HCT116 (cell line): ENCODE results near the gene NEDD4. TPM values are rescaled to one million over a fixed set of nuclear protein-coding genes. Genes with fewer than 3 reads are reported as not detected.

ENCODE experiments used
- ATAC-seq: fragments of 200-7000 bp; cut with Tn5 transposase; 2 replicates; pipeline ENCODE4 v1.9.1; 2020; ENCODE audit warnings: mild to moderate bottlenecking, moderate library complexity
- BruUV-seq: library from RNA; stranded (reverse); fragments of 400-500 nt; replicated peaks from 2 replicates; lab custom pipeline; 2021; lab: Mats Ljungman, UMichigan
- CTCF ChIA-PET: fragments of 300-600 bp; sonication (Branson Sonifier 250); formaldehyde crosslinking; loops from one replicate; lab custom pipeline; 2021; ENCODE audit warnings: antibody characterized with exemption; lab: Charles Lee
- POLR2A ChIA-PET: fragments of 300-600, 350-600 bp; sonication (Branson Sonifier 250); formaldehyde crosslinking; loops from one replicate; lab custom pipeline; 2021; ENCODE audit warnings: antibody characterized with exemption; lab: Charles Lee
- RAD21 ChIA-PET, 2 experiments: fragments of 300-600 bp; sonication (Branson Sonifier 250); formaldehyde crosslinking; loops; one replicate each; lab custom pipeline; 2023; ENCODE audit warnings: low total read pairs in 2 of 2; ENCODE audit not compliant: uncharacterized antibody in 2 of 2, unreplicated experiment in 2 of 2, low non-redundant PET in 1 of 2; lab: Charles Lee
- DNase-seq: peaks from one replicate; pipeline ENCODE4 v3.0.0-alpha.2; 2010; ENCODE audit warnings: low read depth, low spot score
- H2AFZ ChIP-seq: fragments of 200-600 bp; shearing (Covaris generic), sonication (generic); 2 replicates; pipeline ENCODE4 v1.6.1; 2017; ENCODE audit warnings: low read depth, mixed run types, mixed read lengths, antibody characterized with exemption, low read length; ENCODE audit not compliant: poor library complexity, severe bottlenecking
- H3K27ac ChIP-seq: 2 replicates; pipeline ENCODE4 v1.5.1; 2012; ENCODE audit warnings: low read depth, low read length
- H3K27me3 ChIP-seq: fragments of 200-600 bp; sonication (generic); 2 replicates; pipeline ENCODE4 v1.6.1; 2016; ENCODE audit warnings: mixed run types, low read length, mixed read lengths; ENCODE audit not compliant: insufficient read depth
- H3K36me3 ChIP-seq, 2 experiments: fragments of 200-500 bp in 1 of 2; fragments of 200-600 bp in 1 of 2; sonication (Bioruptor generic) in 1 of 2; sonication (generic) in 1 of 2; 2 replicates each; pipeline versions ENCODE4 v1.5.1 to v1.6.1; 2014 to 2016; ENCODE audit warnings: low read length in 2 of 2, inconsistent platforms in 1 of 2, mixed read lengths in 1 of 2, mixed run types in 1 of 2; ENCODE audit not compliant: insufficient read depth in 2 of 2, control insufficient read depth in 1 of 2
- H3K4me1 ChIP-seq, 2 experiments: fragments of 200-600 bp in 1 of 2; sonication (generic) in 1 of 2; 2 replicates each; pipeline versions ENCODE4 v1.5.1 to v1.6.1; 2012 to 2017; ENCODE audit warnings: low read length in 2 of 2, inconsistent platforms in 1 of 2, mild to moderate bottlenecking in 1 of 2, mixed read lengths in 1 of 2, mixed run types in 1 of 2, moderate library complexity in 1 of 2; ENCODE audit not compliant: insufficient read depth in 2 of 2, control insufficient read depth in 1 of 2
- H3K4me2 ChIP-seq: fragments of 200-600 bp; sonication (generic); 2 replicates; pipeline ENCODE4 v1.6.1; 2017; ENCODE audit warnings: mixed run types, low read length, mixed read lengths
- H3K4me3 ChIP-seq, 2 experiments: fragments of 200-600 bp in 1 of 2; sonication (generic) in 1 of 2; replicated peaks in 1 of 2; 2 replicates each; pipeline ENCODE4 v1.5.1; 2011 to 2016; ENCODE audit warnings: low read length in 2 of 2, control low read depth in 1 of 2, low read depth in 1 of 2, mild to moderate bottlenecking in 1 of 2, mixed read lengths in 1 of 2, mixed run types in 1 of 2
- H3K79me2 ChIP-seq: fragments of 200-600 bp; sonication (generic); 2 replicates; pipeline ENCODE4 v1.6.1; 2017; ENCODE audit warnings: mild to moderate bottlenecking, mixed run types, low read length, moderate library complexity, mixed read lengths; ENCODE audit not compliant: insufficient read depth
- H3K9ac ChIP-seq: fragments of 200-600 bp; sonication (generic); 2 replicates; pipeline ENCODE4 v1.6.1; 2016; ENCODE audit warnings: low read length, mixed read lengths
- H3K9me2 ChIP-seq: fragments of 200-600 bp; sonication (generic), shearing (Covaris generic); 2 replicates; pipeline ENCODE4 v1.6.1; 2017; ENCODE audit warnings: mixed run types, mild to moderate bottlenecking, moderate library complexity; ENCODE audit not compliant: insufficient read depth
- H3K9me3 ChIP-seq, 2 experiments: fragments of 200-500 bp in 1 of 2; fragments of 200-600 bp in 1 of 2; sonication (Bioruptor generic) in 1 of 2; sonication (generic) in 1 of 2; 2 replicates each; pipeline ENCODE4 v1.6.1; 2014 to 2017; ENCODE audit warnings: low read length in 2 of 2, mixed read lengths in 2 of 2, inconsistent platforms in 1 of 2, low read depth in 1 of 2, mild to moderate bottlenecking in 1 of 2, mixed run types in 1 of 2, moderate library complexity in 1 of 2; ENCODE audit not compliant: control insufficient read depth in 1 of 2, insufficient read depth in 1 of 2
- H4K20me1 ChIP-seq: fragments of 200-600 bp; sonication (generic), shearing (Covaris generic); 2 replicates; pipeline ENCODE4 v1.6.1; 2017; ENCODE audit warnings: mixed run types, mild to moderate bottlenecking, moderate library complexity; ENCODE audit not compliant: insufficient read depth
- CBX3 ChIP-seq: IDR thresholded peaks from 2 replicates; pipeline ENCODE4 v1.6.1; 2012; ENCODE audit warnings: low read depth
- CEBPB ChIP-seq: IDR thresholded peaks from 2 replicates; pipeline ENCODE4 v1.6.1; 2012; ENCODE audit warnings: low read depth
- EGR1 ChIP-seq: IDR thresholded peaks from 2 replicates; pipeline ENCODE4 v1.6.1; 2012; ENCODE audit warnings: low read depth
- ELF1 ChIP-seq: IDR thresholded peaks from 2 replicates; pipeline ENCODE4 v1.6.1; 2012; ENCODE audit warnings: low read depth, borderline replicate concordance
- EZH2 ChIP-seq: fragments of 200-600 bp; sonication (generic); IDR thresholded peaks from 2 replicates; pipeline ENCODE4 v1.6.1; 2017; ENCODE audit warnings: antibody characterized with exemption, mixed run types
- EZH2phosphoT487 ChIP-seq: fragments of 200-600 bp; IDR thresholded peaks from 2 replicates; pipeline ENCODE4 v1.6.1; 2018; ENCODE audit warnings: antibody characterized with exemption, borderline replicate concordance
- FOSL1 ChIP-seq: IDR thresholded peaks from 2 replicates; pipeline ENCODE4 v1.6.1; 2012; ENCODE audit warnings: low read depth
- JUND ChIP-seq: IDR thresholded peaks from 2 replicates; pipeline ENCODE4 v1.6.1; 2012
- POLR2A ChIP-seq: IDR thresholded peaks from 2 replicates; pipeline ENCODE4 v1.7.0; 2011; ENCODE audit warnings: borderline replicate concordance; ENCODE audit not compliant: insufficient read depth, insufficient read length; ENCODE audit errors: extremely low read depth
- POLR2AphosphoS5 ChIP-seq: IDR thresholded peaks from 2 replicates; pipeline ENCODE4 v1.6.1; 2011; ENCODE audit warnings: mild to moderate bottlenecking, low read depth, low read length, moderate library complexity
- SIN3A ChIP-seq: IDR thresholded peaks from 2 replicates; pipeline ENCODE4 v1.6.1; 2012; ENCODE audit warnings: low read depth
- SP1 ChIP-seq: IDR thresholded peaks from 2 replicates; pipeline ENCODE4 v1.6.1; 2012; ENCODE audit warnings: low read depth
- SRF ChIP-seq: IDR thresholded peaks from 2 replicates; pipeline ENCODE4 v1.6.1; 2012; ENCODE audit warnings: low read depth
- YY1 ChIP-seq: IDR thresholded peaks from 2 replicates; pipeline ENCODE4 v1.6.1; 2011; ENCODE audit warnings: low read length, low read depth, moderate library complexity, mild to moderate bottlenecking; ENCODE audit not compliant: insufficient replicate concordance; ENCODE audit errors: extremely low read depth
- ZFX ChIP-seq: fragments of 450-650 bp; IDR thresholded peaks from 2 replicates; pipeline ENCODE4 v1.6.1; 2017
- intact Hi-C: fragments of 100-400 bp; cut with micrococcal nuclease; formaldehyde crosslinking; loops from 2 replicates; pipeline ENCODE4 v1.10.0; 2022
- total RNA-seq: library from RNA; stranded (reverse); gene quantifications from one replicate; pipeline ENCODE4 v1.2.1, GENCODE V29; 2021; ENCODE audit not compliant: unreplicated experiment
- TF ChIP-seq, protein P1 (sequence below): IDR thresholded peaks from 2 replicates; pipeline ENCODE4 v1.6.1; 2012; ENCODE audit warnings: low read depth
- TF ChIP-seq, protein P2 (sequence below): IDR thresholded peaks from 2 replicates; pipeline ENCODE4 v1.6.1; 2012
- TF ChIP-seq, protein P3 (sequence below): IDR thresholded peaks from 2 replicates; pipeline ENCODE4 v1.6.1; 2012

The NEDD4 gene
- total RNA-seq, 1 experiment from 2014 or later: 13.7 TPM

DNA sequence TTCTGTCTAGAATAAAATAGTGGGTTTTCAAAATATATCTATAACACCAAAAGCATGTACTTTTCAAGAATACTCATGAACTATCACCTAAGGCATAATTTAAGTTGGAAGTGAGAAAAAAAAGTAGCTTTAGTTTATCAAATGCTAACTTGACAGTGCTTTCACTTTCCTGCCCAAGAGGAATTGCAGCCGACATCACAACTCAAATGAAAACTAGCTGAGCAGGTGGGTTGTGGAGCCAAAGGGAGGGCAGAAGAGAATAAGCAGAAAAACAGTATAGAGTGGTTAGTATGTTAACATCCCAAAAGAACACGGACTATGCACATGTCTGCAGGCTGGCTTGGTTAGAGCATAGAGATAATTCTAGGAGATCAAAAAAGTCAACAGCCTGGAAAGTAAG lies 120.9 kb downstream of the NEDD4 start:
- Histone ChIP-seq H3K9ac (no peak overlapping the region), H4K20me1 (no peaks in the 10 kb centered on the region), H3K27me3 (no peaks in the 10 kb centered on the region), H3K27ac (no peak overlapping the region), H3K4me1 (no peaks in the 10 kb centered on the region), H3K9me2 (no peaks in the 10 kb centered on the region), H3K9me3 (no peaks in the 10 kb centered on the region), H3K36me3 (no peaks in the 10 kb centered on the region), H2AFZ (no peak overlapping the region), H3K4me3 (no peak overlapping the region), H3K4me2 (no peak overlapping the region), H3K79me2 (no peaks in the 10 kb centered on the region)
- RAD21 ChIA-PET: no interaction called here
- intact Hi-C loops: no loop called here
- CTCF ChIA-PET: interaction anchor here (0.6 to 1.1 kb wide), 2 partner anchors 25 to 611 kb away, joined by 3 to 4 read pairs; no protein-coding TSS in a partner anchor
- POLR2A ChIA-PET: no interaction called here
- TF ChIP-seq EGR1 (no peak), SIN3A (no peak), EZH2phosphoT487 (no peak), JUND (no peak), EZH2 (no peak), CBX3 (no peak), SRF (no peak), YY1 (no peak), ZFX (no peak), POLR2AphosphoS5 (no peak), ELF1 (no peak), CEBPB (no peak), FOSL1 (no peak), SP1 (no peak), POLR2A (no peak)
- TF ChIP-seq, protein P1, sequence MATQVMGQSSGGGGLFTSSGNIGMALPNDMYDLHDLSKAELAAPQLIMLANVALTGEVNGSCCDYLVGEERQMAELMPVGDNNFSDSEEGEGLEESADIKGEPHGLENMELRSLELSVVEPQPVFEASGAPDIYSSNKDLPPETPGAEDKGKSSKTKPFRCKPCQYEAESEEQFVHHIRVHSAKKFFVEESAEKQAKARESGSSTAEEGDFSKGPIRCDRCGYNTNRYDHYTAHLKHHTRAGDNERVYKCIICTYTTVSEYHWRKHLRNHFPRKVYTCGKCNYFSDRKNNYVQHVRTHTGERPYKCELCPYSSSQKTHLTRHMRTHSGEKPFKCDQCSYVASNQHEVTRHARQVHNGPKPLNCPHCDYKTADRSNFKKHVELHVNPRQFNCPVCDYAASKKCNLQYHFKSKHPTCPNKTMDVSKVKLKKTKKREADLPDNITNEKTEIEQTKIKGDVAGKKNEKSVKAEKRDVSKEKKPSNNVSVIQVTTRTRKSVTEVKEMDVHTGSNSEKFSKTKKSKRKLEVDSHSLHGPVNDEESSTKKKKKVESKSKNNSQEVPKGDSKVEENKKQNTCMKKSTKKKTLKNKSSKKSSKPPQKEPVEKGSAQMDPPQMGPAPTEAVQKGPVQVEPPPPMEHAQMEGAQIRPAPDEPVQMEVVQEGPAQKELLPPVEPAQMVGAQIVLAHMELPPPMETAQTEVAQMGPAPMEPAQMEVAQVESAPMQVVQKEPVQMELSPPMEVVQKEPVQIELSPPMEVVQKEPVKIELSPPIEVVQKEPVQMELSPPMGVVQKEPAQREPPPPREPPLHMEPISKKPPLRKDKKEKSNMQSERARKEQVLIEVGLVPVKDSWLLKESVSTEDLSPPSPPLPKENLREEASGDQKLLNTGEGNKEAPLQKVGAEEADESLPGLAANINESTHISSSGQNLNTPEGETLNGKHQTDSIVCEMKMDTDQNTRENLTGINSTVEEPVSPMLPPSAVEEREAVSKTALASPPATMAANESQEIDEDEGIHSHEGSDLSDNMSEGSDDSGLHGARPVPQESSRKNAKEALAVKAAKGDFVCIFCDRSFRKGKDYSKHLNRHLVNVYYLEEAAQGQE: no peak
- TF ChIP-seq, protein P2, sequence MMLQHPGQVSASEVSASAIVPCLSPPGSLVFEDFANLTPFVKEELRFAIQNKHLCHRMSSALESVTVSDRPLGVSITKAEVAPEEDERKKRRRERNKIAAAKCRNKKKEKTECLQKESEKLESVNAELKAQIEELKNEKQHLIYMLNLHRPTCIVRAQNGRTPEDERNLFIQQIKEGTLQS: no peak
- TF ChIP-seq, protein P3, sequence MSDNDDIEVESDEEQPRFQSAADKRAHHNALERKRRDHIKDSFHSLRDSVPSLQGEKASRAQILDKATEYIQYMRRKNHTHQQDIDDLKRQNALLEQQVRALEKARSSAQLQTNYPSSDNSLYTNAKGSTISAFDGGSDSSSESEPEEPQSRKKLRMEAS: no peak
- BruUV-seq: no TSS peak
- DNase-seq (no peak), ATAC-seq (no peak)
